HUES6 (cell line): ENCODE data around the gene LRRC52.

Experiments
- H3K27ac ChIP-seq: 2 replicates; pipeline ENCODE4 v1.7.0; 2013; ENCODE audit warnings: low read depth, mild to moderate bottlenecking, low read length, inconsistent platforms
- H3K27me3 ChIP-seq: 2 replicates; pipeline ENCODE4 v1.6.1; 2013; ENCODE audit warnings: low read length; ENCODE audit not compliant: control insufficient read depth, insufficient read depth
- H3K36me3 ChIP-seq: 2 replicates; pipeline ENCODE4 v1.6.1; 2013; ENCODE audit warnings: low read length; ENCODE audit not compliant: control insufficient read depth, insufficient read depth
- H3K4me1 ChIP-seq: 2 replicates; pipeline ENCODE4 v1.6.1; 2013; ENCODE audit warnings: low read length; ENCODE audit not compliant: control insufficient read depth, insufficient read depth
- H3K4me3 ChIP-seq: 2 replicates; pipeline ENCODE4 v1.5.1; 2013; ENCODE audit warnings: low read depth, low read length
- H3K9ac ChIP-seq: one replicate; pipeline ENCODE4 v1.6.1; 2013; ENCODE audit warnings: mild to moderate bottlenecking, low read length
- H3K9me3 ChIP-seq: 2 replicates; pipeline ENCODE4 v1.6.1; 2013; ENCODE audit warnings: low read depth, low read length; ENCODE audit not compliant: control insufficient read depth, insufficient read depth

LRRC52 gene

DNA sequence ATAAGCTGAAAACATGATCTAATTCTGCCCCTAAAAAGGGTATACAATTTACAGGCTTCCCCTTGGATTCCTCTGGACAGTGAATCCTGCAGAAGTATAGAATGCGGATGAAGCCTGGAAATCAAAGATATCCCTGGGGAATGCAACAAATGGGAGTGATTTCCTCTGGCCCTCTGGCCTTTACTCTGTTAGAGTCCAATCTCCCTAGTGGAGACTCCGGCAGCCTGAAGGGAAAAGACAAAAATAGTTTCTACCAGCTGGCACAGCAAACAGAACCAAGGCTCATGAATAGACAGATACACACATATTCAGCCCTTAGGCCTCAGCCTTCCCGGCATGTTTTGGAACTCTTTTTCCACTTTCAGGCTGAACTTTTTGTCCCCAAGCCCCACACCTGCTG, 3.9 kb upstream of the LRRC52 start:
- no peaks in the 10 kb centered on the region for H3K9me3 ChIP-seq
- H3K27me3 ChIP-seq = peaks cover 19% of the 10 kb centered on the region
- H3K9ac ChIP-seq = no peak overlapping the region
- H3K27ac ChIP-seq = no peak overlapping the region
- H3K4me3 ChIP-seq = no peak overlapping the region
- no peaks in the 10 kb centered on the region for H3K36me3 ChIP-seq
- peaks cover 13% of the 10 kb centered on the region for H3K4me1 ChIP-seq

DNA sequence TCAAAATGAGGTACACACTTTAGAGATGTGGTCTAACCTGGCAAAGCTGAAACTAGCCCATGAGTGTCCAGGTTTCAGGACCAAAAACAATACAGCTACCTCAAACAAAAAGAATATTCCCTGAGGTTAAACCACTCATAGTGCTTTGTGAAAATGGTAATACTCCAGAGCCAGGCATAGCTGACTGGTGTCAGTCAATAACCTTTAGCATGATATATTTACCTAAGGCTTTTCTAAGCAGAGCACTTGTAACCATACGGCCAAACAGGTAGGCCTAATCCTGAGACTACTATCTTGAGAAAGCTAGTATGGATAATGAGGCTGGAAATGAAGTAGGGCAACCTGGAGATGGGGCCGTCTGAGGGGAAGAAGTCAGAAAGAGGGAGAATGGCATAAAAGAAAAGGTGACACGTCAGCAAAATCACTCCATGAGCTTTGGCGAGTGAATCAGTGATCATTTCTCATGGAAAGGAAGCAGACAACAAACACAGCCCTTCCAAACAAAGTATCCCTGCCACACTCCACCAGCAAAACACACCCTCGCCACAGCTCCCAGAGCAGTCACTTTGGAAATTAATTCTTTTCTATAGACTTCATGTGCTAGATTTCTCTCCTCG, 1.7 kb upstream of the LRRC52 start:
- peaks cover 13% of the 10 kb centered on the region for H3K4me1 ChIP-seq
- no peak overlapping the region for H3K9ac ChIP-seq
- H3K9me3 ChIP-seq = no peaks in the 10 kb centered on the region
- H3K27me3 ChIP-seq = peaks cover 27% of the 10 kb centered on the region
- H3K27ac ChIP-seq = no peak overlapping the region
- no peaks in the 10 kb centered on the region for H3K36me3 ChIP-seq
- H3K4me3 ChIP-seq = no peak overlapping the region

DNA sequence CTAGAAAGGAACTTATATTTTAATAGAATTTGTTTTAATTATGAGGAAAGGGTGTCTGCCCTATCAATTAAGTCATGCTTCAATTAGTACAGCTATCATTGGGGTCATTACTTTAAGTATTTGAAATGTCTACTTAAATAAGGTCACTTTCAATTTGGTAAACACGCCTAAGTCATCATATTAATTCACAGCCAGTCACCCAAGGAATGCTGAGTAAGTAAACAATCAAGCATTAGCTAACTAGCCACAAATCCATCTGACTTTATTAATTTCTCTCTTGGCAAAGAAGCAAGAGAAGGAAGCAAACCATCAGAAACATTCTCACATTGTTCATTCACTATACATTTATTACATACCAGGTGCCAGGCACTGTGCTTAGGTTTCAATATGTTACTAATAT, 1.2 kb upstream of the LRRC52 start:
- Histone ChIP-seq H3K4me3 (no peak overlapping the region), H3K36me3 (no peaks in the 10 kb centered on the region), H3K27ac (no peak overlapping the region), H3K9me3 (no peaks in the 10 kb centered on the region), H3K27me3 (peaks cover 23% of the 10 kb centered on the region), H3K4me1 (peaks cover 13% of the 10 kb centered on the region), H3K9ac (no peak overlapping the region)

- no peak overlapping the region for H3K9ac ChIP-seq
- H3K27ac ChIP-seq = no peak overlapping the region
- peaks cover 13% of the 10 kb centered on the region for H3K4me1 ChIP-seq
- no peaks in the 10 kb centered on the region for H3K9me3 ChIP-seq
- H3K36me3 ChIP-seq = no peaks in the 10 kb centered on the region
- H3K4me3 ChIP-seq = no peak overlapping the region
- peaks cover 21% of the 10 kb centered on the region for H3K27me3 ChIP-seq
Observed at GRCh38 chr1:165544996-165545395, 1.2 kb downstream of the LRRC52 start.

- H3K27ac ChIP-seq = no peak overlapping the region
- no peaks in the 10 kb centered on the region for H3K36me3 ChIP-seq
- peaks cover 21% of the 10 kb centered on the region for H3K27me3 ChIP-seq
- H3K9me3 ChIP-seq = no peaks in the 10 kb centered on the region
- no peak overlapping the region for H3K4me3 ChIP-seq
- no peak overlapping the region for H3K9ac ChIP-seq
- H3K4me1 ChIP-seq = peaks cover 13% of the 10 kb centered on the region
Observed at GRCh38 chr1:165545974-165546373, 2.2 kb downstream of the LRRC52 start.

- Histone ChIP-seq H3K27ac (no peak overlapping the region), H3K4me3 (no peak overlapping the region), H3K9me3 (no peaks in the 10 kb centered on the region), H3K4me1 (no peaks in the 10 kb centered on the region), H3K9ac (no peak overlapping the region), H3K27me3 (peaks cover 7% of the 10 kb centered on the region; the same call in 1 of the 2 replicates), H3K36me3 (no peaks in the 10 kb centered on the region)
Observed at GRCh38 chr1:165549973-165550372, 6.2 kb downstream of the LRRC52 start.

DNA sequence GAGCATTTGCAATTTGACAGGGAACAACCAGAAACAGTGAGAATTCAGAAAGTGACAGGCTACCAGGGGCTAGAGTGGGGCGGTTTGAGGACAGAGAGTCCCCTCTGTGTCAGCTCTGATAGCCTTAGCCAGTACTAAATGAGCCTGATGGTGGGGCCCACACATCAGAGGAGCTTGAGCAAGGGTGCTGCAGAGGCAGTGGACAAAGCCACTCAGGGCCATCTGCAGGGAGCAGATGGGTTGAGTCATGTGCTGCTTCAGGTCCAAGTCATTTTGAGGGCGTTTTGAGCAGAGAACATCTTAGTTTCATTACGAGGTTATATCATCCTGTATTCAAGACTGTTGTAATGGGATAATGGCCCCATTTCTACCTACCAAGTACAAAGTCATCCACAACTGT, 7.7 kb downstream of the LRRC52 start:
- Histone ChIP-seq H3K27ac (no peak overlapping the region), H3K9ac (no peak overlapping the region), H3K36me3 (no peaks in the 10 kb centered on the region), H3K9me3 (no peaks in the 10 kb centered on the region), H3K4me1 (no peaks in the 10 kb centered on the region), H3K27me3 (no peaks in the 10 kb centered on the region; the same call in 1 of the 2 replicates), H3K4me3 (no peak overlapping the region)

GRCh38 chr1:165560883-165561656, 17.3 kb downstream of the LRRC52 start:
- H3K9ac ChIP-seq = no peak overlapping the region
- no peaks in the 10 kb centered on the region for H3K9me3 ChIP-seq
- no peaks in the 10 kb centered on the region for H3K36me3 ChIP-seq
- no peak overlapping the region for H3K4me3 ChIP-seq
- H3K27ac ChIP-seq = no peak overlapping the region
- H3K27me3 ChIP-seq = peaks cover 39% of the 10 kb centered on the region
- H3K4me1 ChIP-seq = peaks cover 15% of the 10 kb centered on the region

DNA sequence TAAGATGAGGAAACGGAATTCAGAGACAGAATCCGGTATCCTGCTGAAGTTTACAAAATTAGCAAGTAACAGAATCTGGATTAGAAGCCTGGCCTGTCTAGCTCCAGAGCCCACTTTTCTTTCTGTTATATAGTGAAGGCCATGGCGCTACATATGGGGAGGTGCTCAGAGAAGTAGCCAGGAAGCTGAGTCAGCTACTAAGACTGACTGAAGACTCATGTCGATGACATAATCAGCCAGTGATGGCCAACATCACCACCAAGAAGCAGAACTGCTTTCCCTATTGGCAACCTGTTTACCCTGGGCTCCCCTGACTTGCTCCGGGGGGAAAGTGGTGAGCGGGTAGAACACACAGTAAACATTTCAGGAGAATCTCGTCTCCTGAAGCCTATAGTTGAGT, 18.8 kb downstream of the LRRC52 start:
- no peak overlapping the region for H3K4me3 ChIP-seq
- no peaks in the 10 kb centered on the region for H3K9me3 ChIP-seq
- no peaks in the 10 kb centered on the region for H3K36me3 ChIP-seq
- H3K9ac ChIP-seq = no peak overlapping the region
- H3K4me1 ChIP-seq = peaks cover 15% of the 10 kb centered on the region
- no peak overlapping the region for H3K27ac ChIP-seq
- peaks cover 39% of the 10 kb centered on the region for H3K27me3 ChIP-seq

DNA sequence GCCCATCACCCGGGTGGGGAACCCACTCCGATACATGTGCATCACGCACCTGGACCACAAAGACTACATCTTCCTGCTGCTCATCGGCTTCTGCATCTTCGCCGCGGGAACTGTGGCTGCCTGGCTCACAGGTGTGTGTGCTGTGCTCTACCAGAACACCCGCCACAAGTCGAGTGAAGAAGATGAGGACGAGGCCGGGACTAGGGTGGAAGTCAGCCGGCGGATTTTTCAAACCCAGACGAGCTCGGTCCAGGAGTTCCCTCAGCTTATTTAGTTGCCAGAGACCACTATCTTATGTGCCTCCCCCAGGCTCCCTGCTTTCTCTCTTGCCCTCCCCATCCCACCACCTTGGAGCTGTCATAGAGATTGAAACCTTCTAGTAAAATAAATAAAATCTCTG, 19.8 kb downstream of the LRRC52 start:
- H3K4me1 ChIP-seq = peaks cover 15% of the 10 kb centered on the region
- no peaks in the 10 kb centered on the region for H3K36me3 ChIP-seq
- no peaks in the 10 kb centered on the region for H3K9me3 ChIP-seq
- H3K4me3 ChIP-seq = no peak overlapping the region
- no peak overlapping the region for H3K27ac ChIP-seq
- no peak overlapping the region for H3K9ac ChIP-seq
- peaks cover 39% of the 10 kb centered on the region for H3K27me3 ChIP-seq

DNA sequence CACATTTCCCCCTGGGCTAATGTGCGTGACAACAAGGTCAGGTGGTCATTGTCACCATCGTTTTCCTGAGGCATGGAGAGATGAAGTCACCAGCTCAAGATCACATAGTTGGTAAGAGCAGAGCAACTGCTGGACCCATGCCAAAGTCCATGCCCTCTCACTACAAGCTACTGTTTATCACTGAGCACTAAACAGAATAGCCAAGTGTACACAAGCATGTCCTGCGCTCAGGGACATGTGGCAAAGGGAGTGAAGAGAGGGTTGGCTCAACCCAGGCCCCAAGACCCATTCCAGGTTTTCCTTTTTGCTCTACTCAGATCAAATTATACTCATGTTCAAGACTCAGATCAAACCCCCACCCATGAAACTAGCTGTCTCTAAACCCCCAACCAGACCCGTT, 20.8 kb downstream of the LRRC52 start:
- Histone ChIP-seq H3K9ac (no peak overlapping the region), H3K36me3 (no peaks in the 10 kb centered on the region), H3K4me1 (peaks cover 15% of the 10 kb centered on the region), H3K27ac (no peak overlapping the region), H3K4me3 (no peak overlapping the region), H3K9me3 (no peaks in the 10 kb centered on the region), H3K27me3 (peaks cover 39% of the 10 kb centered on the region)
